ENCODE data around the gene CFAP46. TPM values are rescaled to one million over a fixed set of nuclear protein-coding genes. Genes with fewer than 3 reads are reported as not detected.

CFAP46 gene
- polyA plus RNA-seq, 2 donors = 0.40 to 0.73 TPM

- 84% methylated on average over 10 of the region's 10 CpGs for WGBS, 2 donors
- no peak overlapping the region for H3K27ac ChIP-seq (ENCODE audit: low read depth in 2 of 2, low read length in 1 of 2)
- peaks cover 0 to 5% of the 10 kb centered on the region in 2 donors for H3K27me3 ChIP-seq (ENCODE audit: control insufficient read depth in 1 of 2, insufficient read depth in 2 of 2, low read length in 2 of 2)
- no peak overlapping the region for H3K4me3 ChIP-seq (ENCODE audit: low read depth in 1 of 2, low read length in 2 of 2)
- no peaks in the 10 kb centered on the region for H3K4me1 ChIP-seq (ENCODE audit: control insufficient read depth in 2 of 2, insufficient read depth in 2 of 2, low read length in 1 of 2)
- no peaks in the 10 kb centered on the region for H3K36me3 ChIP-seq (ENCODE audit: control insufficient read depth in 2 of 2, insufficient read depth in 2 of 2, low read length in 1 of 2)
- H3K9me3 ChIP-seq (ENCODE audit: control insufficient read depth in 2 of 2, insufficient read depth in 1 of 2, low read depth in 1 of 2, low read length in 1 of 2) = peaks cover 2 to 4% of the 10 kb centered on the region in 2 donors
Observed at GRCh38 chr10:132813001-132813401, 129.4 kb downstream of the CFAP46 start.

- Histone ChIP-seq H3K27ac (ENCODE audit: low read depth in 2 of 2, low read length in 1 of 2) (no peak overlapping the region), H3K4me3 (ENCODE audit: low read depth in 1 of 2, low read length in 2 of 2) (no peak overlapping the region), H3K9me3 (ENCODE audit: control insufficient read depth in 2 of 2, insufficient read depth in 1 of 2, low read depth in 1 of 2, low read length in 1 of 2) (peaks cover 2 to 4% of the 10 kb centered on the region in 2 donors), H3K4me1 (ENCODE audit: control insufficient read depth in 2 of 2, insufficient read depth in 2 of 2, low read length in 1 of 2) (no peaks in the 10 kb centered on the region), H3K27me3 (ENCODE audit: control insufficient read depth in 1 of 2, insufficient read depth in 2 of 2, low read length in 2 of 2) (peaks cover 0 to 1% of the 10 kb centered on the region in 2 donors), H3K36me3 (ENCODE audit: control insufficient read depth in 2 of 2, insufficient read depth in 2 of 2, low read length in 1 of 2) (no peaks in the 10 kb centered on the region)
- 72 to 77% methylated on average over 6 to 11 of the region's 11 CpGs for WGBS, 2 donors
Observed at GRCh38 chr10:132812520-132812919, 129.8 kb downstream of the CFAP46 start.

GRCh38 chr10:132811891-132812481, 130.4 kb downstream of the CFAP46 start:
- WGBS, 2 donors = 78 to 80% methylated on average over 25 to 26 of the region's 26 CpGs
- no peaks in the 10 kb centered on the region for H3K4me1 ChIP-seq (ENCODE audit: control insufficient read depth in 2 of 2, insufficient read depth in 2 of 2, low read length in 1 of 2)
- H3K27ac ChIP-seq (ENCODE audit: low read depth in 2 of 2, low read length in 1 of 2) = no peak overlapping the region
- H3K9me3 ChIP-seq (ENCODE audit: control insufficient read depth in 2 of 2, insufficient read depth in 1 of 2, low read depth in 1 of 2, low read length in 1 of 2) = peaks cover 2 to 4% of the 10 kb centered on the region in 2 donors
- H3K36me3 ChIP-seq (ENCODE audit: control insufficient read depth in 2 of 2, insufficient read depth in 2 of 2, low read length in 1 of 2) = no peaks in the 10 kb centered on the region
- H3K27me3 ChIP-seq (ENCODE audit: control insufficient read depth in 1 of 2, insufficient read depth in 2 of 2, low read length in 2 of 2) = no peaks in the 10 kb centered on the region
- no peak overlapping the region for H3K4me3 ChIP-seq (ENCODE audit: low read depth in 1 of 2, low read length in 2 of 2)

- Histone ChIP-seq H3K9me3 (ENCODE audit: control insufficient read depth in 2 of 2, insufficient read depth in 1 of 2, low read depth in 1 of 2, low read length in 1 of 2) (peaks cover 2 to 4% of the 10 kb centered on the region in 2 donors), H3K4me3 (ENCODE audit: low read depth in 1 of 2, low read length in 2 of 2) (no peak overlapping the region), H3K27me3 (ENCODE audit: control insufficient read depth in 1 of 2, insufficient read depth in 2 of 2, low read length in 2 of 2) (no peaks in the 10 kb centered on the region), H3K27ac (ENCODE audit: low read depth in 2 of 2, low read length in 1 of 2) (no peak overlapping the region), H3K36me3 (ENCODE audit: control insufficient read depth in 2 of 2, insufficient read depth in 2 of 2, low read length in 1 of 2) (no peaks in the 10 kb centered on the region), H3K4me1 (ENCODE audit: control insufficient read depth in 2 of 2, insufficient read depth in 2 of 2, low read length in 1 of 2) (no peaks in the 10 kb centered on the region)
- WGBS, 2 donors = 68 to 75% methylated on average over 27 to 33 of the region's 33 CpGs
Observed at GRCh38 chr10:132810807-132811700, 131.3 kb downstream of the CFAP46 start.

- Histone ChIP-seq H3K4me1 (ENCODE audit: control insufficient read depth in 2 of 2, insufficient read depth in 2 of 2, low read length in 1 of 2) (no peaks in the 10 kb centered on the region), H3K36me3 (ENCODE audit: control insufficient read depth in 2 of 2, insufficient read depth in 2 of 2, low read length in 1 of 2) (no peaks in the 10 kb centered on the region), H3K9me3 (ENCODE audit: control insufficient read depth in 2 of 2, insufficient read depth in 1 of 2, low read depth in 1 of 2, low read length in 1 of 2) (peaks cover 2 to 4% of the 10 kb centered on the region in 2 donors), H3K4me3 (ENCODE audit: low read depth in 1 of 2, low read length in 2 of 2) (no peak overlapping the region), H3K27ac (ENCODE audit: low read depth in 2 of 2, low read length in 1 of 2) (no peak overlapping the region), H3K27me3 (ENCODE audit: control insufficient read depth in 1 of 2, insufficient read depth in 2 of 2, low read length in 2 of 2) (no peaks in the 10 kb centered on the region)
- 81% methylated on average over 39 of the region's 39 CpGs for WGBS, 2 donors
Observed at GRCh38 chr10:132810141-132810806, 132.1 kb downstream of the CFAP46 start.

GRCh38 chr10:132809232-132810140, 132.9 kb downstream of the CFAP46 start:
- Histone ChIP-seq H3K27me3 (ENCODE audit: control insufficient read depth in 1 of 2, insufficient read depth in 2 of 2, low read length in 2 of 2) (no peaks in the 10 kb centered on the region), H3K27ac (ENCODE audit: low read depth in 2 of 2, low read length in 1 of 2) (no peak overlapping the region), H3K9me3 (ENCODE audit: control insufficient read depth in 2 of 2, insufficient read depth in 1 of 2, low read depth in 1 of 2, low read length in 1 of 2) (peaks cover 2 to 4% of the 10 kb centered on the region in 2 donors), H3K4me3 (ENCODE audit: low read depth in 1 of 2, low read length in 2 of 2) (no peak overlapping the region), H3K4me1 (ENCODE audit: control insufficient read depth in 2 of 2, insufficient read depth in 2 of 2, low read length in 1 of 2) (no peaks in the 10 kb centered on the region), H3K36me3 (ENCODE audit: control insufficient read depth in 2 of 2, insufficient read depth in 2 of 2, low read length in 1 of 2) (no peaks in the 10 kb centered on the region)
- 81 to 84% methylated on average over 38 of the region's 38 CpGs for WGBS, 2 donors

- H3K9me3 ChIP-seq (ENCODE audit: control insufficient read depth in 2 of 2, insufficient read depth in 1 of 2, low read depth in 1 of 2, low read length in 1 of 2) = peaks cover 2 to 4% of the 10 kb centered on the region in 2 donors
- H3K4me1 ChIP-seq (ENCODE audit: control insufficient read depth in 2 of 2, insufficient read depth in 2 of 2, low read length in 1 of 2) = no peaks in the 10 kb centered on the region
- no peaks in the 10 kb centered on the region for H3K27me3 ChIP-seq (ENCODE audit: control insufficient read depth in 1 of 2, insufficient read depth in 2 of 2, low read length in 2 of 2)
- no peak overlapping the region for H3K27ac ChIP-seq (ENCODE audit: low read depth in 2 of 2, low read length in 1 of 2)
- no peaks in the 10 kb centered on the region for H3K36me3 ChIP-seq (ENCODE audit: control insufficient read depth in 2 of 2, insufficient read depth in 2 of 2, low read length in 1 of 2)
- 43 to 44% methylated on average over 35 to 42 of the region's 42 CpGs for WGBS, 2 donors
- H3K4me3 ChIP-seq (ENCODE audit: low read depth in 1 of 2, low read length in 2 of 2) = no peak overlapping the region
Observed at GRCh38 chr10:132808383-132809231, 133.8 kb downstream of the CFAP46 start.

GRCh38 chr10:132807621-132808049, 134.7 kb downstream of the CFAP46 start:
- Histone ChIP-seq H3K4me3 (ENCODE audit: low read depth in 1 of 2, low read length in 2 of 2) (no peak overlapping the region), H3K27ac (ENCODE audit: low read depth in 2 of 2, low read length in 1 of 2) (no peak overlapping the region), H3K9me3 (ENCODE audit: control insufficient read depth in 2 of 2, insufficient read depth in 1 of 2, low read depth in 1 of 2, low read length in 1 of 2) (peaks cover 0 to 2% of the 10 kb centered on the region in 2 donors), H3K27me3 (ENCODE audit: control insufficient read depth in 1 of 2, insufficient read depth in 2 of 2, low read length in 2 of 2) (no peaks in the 10 kb centered on the region), H3K4me1 (ENCODE audit: control insufficient read depth in 2 of 2, insufficient read depth in 2 of 2, low read length in 1 of 2) (no peaks in the 10 kb centered on the region), H3K36me3 (ENCODE audit: control insufficient read depth in 2 of 2, insufficient read depth in 2 of 2, low read length in 1 of 2) (no peaks in the 10 kb centered on the region)
- WGBS, 2 donors = 90 to 94% methylated on average over 27 of the region's 27 CpGs
